ENCODE data around the gene SHANK3. TPM values are rescaled to one million over a fixed set of nuclear protein-coding genes. Genes with fewer than 3 reads are reported as not detected.

The SHANK3 gene
- total and polyA plus RNA-seq, 2 donors (not counting 1 experiment from before 2014, with no cell fraction given): not detected

DNA sequence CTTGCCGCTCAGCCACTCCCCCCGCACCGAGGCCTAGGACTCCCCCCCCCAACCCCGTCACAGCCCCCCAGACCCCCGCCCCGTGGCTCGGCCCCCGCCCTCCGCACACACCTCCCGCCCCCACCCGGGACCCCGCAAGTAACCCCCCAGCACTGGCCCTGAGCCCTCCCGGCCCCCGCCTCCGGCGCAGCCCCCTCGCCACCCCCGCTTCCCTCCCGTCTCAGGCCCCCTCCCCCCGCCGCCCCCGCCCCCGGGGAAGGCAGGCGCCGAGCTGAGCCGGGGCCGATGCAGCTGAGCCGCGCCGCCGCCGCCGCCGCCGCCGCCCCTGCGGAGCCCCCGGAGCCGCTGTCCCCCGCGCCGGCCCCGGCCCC is 1.5 kb downstream of the SHANK3 start:
- CTCF ChIA-PET: no interaction called here

More for the DNA sequence above, 1.5 kb downstream of the SHANK3 start:
- H3K4me2 ChIP-seq (replicated peaks; ENCODE audit: low read depth, low read length, poor library complexity, severe bottlenecking): peak overlapping the region; percentile 90
- H3K36me3 ChIP-seq (replicated peaks in 1 of 2; ENCODE audit: control extremely low read depth in 1 of 2, control insufficient read depth in 1 of 2, extremely low read depth in 1 of 2, insufficient read depth in 2 of 2, low read length in 1 of 2): no peaks in the 10 kb centered on the region
- Mint-ChIP-seq H3K4me3 (no peak overlapping the region), H3K27me3 (peaks cover 41% of the 10 kb centered on the region), H3K9me3 (ENCODE audit: insufficient read depth) (no peaks in the 10 kb centered on the region), H3K27ac (no peak overlapping the region), H3K4me1 (peaks cover 17% of the 10 kb centered on the region)
- no peak overlapping the region for H2AFZ ChIP-seq (ENCODE audit: insufficient read depth, low read depth, low read length, poor library complexity, severe bottlenecking)
- 0% methylated on average over 14 of the region's 43 CpGs for WGBS (ENCODE audit: insufficient coverage)
- H3K9ac ChIP-seq (ENCODE audit: low read length): no peak overlapping the region
- H3K27me3 ChIP-seq (replicated peaks in 1 of 4; ENCODE audit: control extremely low read depth in 1 of 4, control insufficient read depth in 3 of 4, insufficient read depth in 4 of 4, low read length in 3 of 4): peaks cover 0 to 51% (median 28%) of the 10 kb centered on the region in 4 experiments
- peak; percentile 18 for ATAC-seq (ENCODE audit: low read depth)
- intact Hi-C loops (cut with micrococcal nuclease): no loop called here
- H3K27ac ChIP-seq (ENCODE audit: low read length in 2 of 2): no peak overlapping the region
- POLR2A ChIA-PET: no interaction called here
- TF ChIP-seq CTCF (IDR thresholded peaks at IDR 0.05): no peak
- TF ChIP-seq EZH2 (IDR thresholded peaks at IDR 0.05; ENCODE audit: borderline replicate concordance, insufficient read depth, low read depth, low read length, poor library complexity, severe bottlenecking): no peak
- peaks cover 0 to 29% (median 0%) of the 10 kb centered on the region in 3 donors for H3K9me3 ChIP-seq (ENCODE audit: control extremely low read depth in 1 of 3, control insufficient read depth in 2 of 3, insufficient read depth in 1 of 3, low read length in 2 of 3)
- H3K4me1 ChIP-seq (ENCODE audit: control insufficient read depth in 2 of 2, insufficient read depth in 2 of 2, low read length in 2 of 2): peaks cover 20 to 25% of the 10 kb centered on the region in 2 donors
- peak overlapping the region in 1 of 5 experiments; percentile 46 for H3K4me3 ChIP-seq (ENCODE audit: control extremely low read depth in 1 of 5, extremely low read depth in 1 of 5, insufficient read depth in 1 of 5, low read depth in 2 of 5, low read length in 4 of 5)
- H3K79me2 ChIP-seq (ENCODE audit: control insufficient read depth, insufficient read depth, low read length): no peaks in the 10 kb centered on the region
- H4K20me1 ChIP-seq (ENCODE audit: control insufficient read depth, insufficient read depth, low read length, poor library complexity, severe bottlenecking): no peaks in the 10 kb centered on the region
- DNase-seq: no peak
